ENCODE data around the gene KLK14. TPM values are rescaled to one million over a fixed set of nuclear protein-coding genes. Genes with fewer than 3 reads are reported as not detected.
A peak's percentile ranks its signal among the peaks of the same experiment; 100 is the strongest.

The KLK14 gene
- total RNA-seq, 1 experiment from 2014 or later: 0.26 TPM

GRCh38 chr19:51064534-51065220 lies 18.0 kb downstream of the KLK14 start, which contains the start of gene KLK13:
Gene KLK13, minus strand, starts transcription at chr19:51065092. Its CDS starts 25 bp downstream, at chr19:51065067.
- Histone ChIP-seq H3K56ac (ENCODE audit: insufficient read length, low read depth, low read length) (no peak within 1 kb of the TSS), H3K23ac (ENCODE audit: insufficient read length, low read depth, low read length) (no peak within 1 kb of the TSS), H3K4ac (ENCODE audit: low read depth, low read length) (no peak within 1 kb of the TSS), H3K9me3 (ENCODE audit: control insufficient read depth, low read depth, low read length) (no peaks in the 10 kb centered on the region), H4K8ac (replicated peaks; ENCODE audit: insufficient read length, low read depth, low read length) (no peak within 1 kb of the TSS), H3T11ph (ENCODE audit: low read length) (no peak within 1 kb of the TSS), H2BK15ac (ENCODE audit: low read depth, low read length) (no peak within 1 kb of the TSS), H2AFZ (ENCODE audit: low read length) (no peak within 1 kb of the TSS), H3K4me1 (ENCODE audit: insufficient read depth, low read length) (no peaks in the 10 kb centered on the region; the same call in 1 of the 2 replicates), H3K79me2 (ENCODE audit: insufficient read depth, low read length) (no peaks in the 10 kb centered on the region), H3K27me3 (ENCODE audit: insufficient read depth, low read length) (no peaks in the 10 kb centered on the region), H3K23me2 (ENCODE audit: insufficient read length, low read depth, low read length, poor library complexity, severe bottlenecking) (peaks cover 5% of the 10 kb centered on the region), H3K18ac (ENCODE audit: insufficient read length, low read depth, low read length) (no peak within 1 kb of the TSS), H3K9ac (ENCODE audit: extremely low read depth, insufficient read length, low read length) (no peak within 1 kb of the TSS), H4K5ac (ENCODE audit: insufficient read length, low read depth, low read length) (no peak within 1 kb of the TSS), H2BK120ac (ENCODE audit: low read depth, low read length, poor library complexity, severe bottlenecking) (no peak within 1 kb of the TSS), H3K79me1 (ENCODE audit: insufficient read depth, low read depth, low read length, poor library complexity, severe bottlenecking) (no peaks in the 10 kb centered on the region), H3K14ac (ENCODE audit: insufficient read depth, low read length) (peak within 1 kb of the TSS; percentile 54), H2BK12ac (ENCODE audit: insufficient read length, low read depth, low read length) (no peak within 1 kb of the TSS), H4K20me1 (ENCODE audit: control insufficient read depth, insufficient read depth, insufficient read length) (no peaks in the 10 kb centered on the region), H3K27ac (ENCODE audit: insufficient read length, low read depth, low read length) (no peak within 1 kb of the TSS), H2AK5ac (ENCODE audit: insufficient read length, low read length) (no peak within 1 kb of the TSS), H4K91ac (ENCODE audit: insufficient read length, low read depth, low read length) (no peak within 1 kb of the TSS), H2BK5ac (ENCODE audit: insufficient read length, low read length) (no peak within 1 kb of the TSS), H2BK20ac (ENCODE audit: low read depth, low read length, poor library complexity, severe bottlenecking) (no peak within 1 kb of the TSS), H3K4me2 (ENCODE audit: insufficient read depth, insufficient read length, low read length) (peak within 1 kb of the TSS; percentile 85)
- Mint-ChIP-seq H3K9me3 (no peaks in the 10 kb centered on the region; a peak in 3 of 5 replicates), H3K4me1 (peaks cover 10 to 13% of the 10 kb centered on the region in 2 experiments), H3K4me3 (peak within 1 kb of the TSS; percentile 67 to 76), H3K27ac (no peak within 1 kb of the TSS), H3K36me3 (ENCODE audit: insufficient read depth in 1 of 3, low read depth in 3 of 3) (peaks cover 0 to 3% (median 0%) of the 10 kb centered on the region in 3 experiments; a peak in 2 of 7 replicates), H3K27me3 (ENCODE audit: low read depth) (peaks cover 9% of the 10 kb centered on the region)
- WGBS (ENCODE audit: extremely low coverage, insufficient read length, low lambda C conversion rate): no CpG with 5 or more reads among the region's 38 CpGs
- DNase-seq: peak; percentile 84
- TF ChIP-seq CTCF (conservative IDR thresholded peaks at IDR 0.05): no peak

Data from H9 (cell line).